ENCODE results near the gene AMHR2.

- TF ChIP-seq POLR2A (IDR thresholded peaks at IDR 0.05): peak in 1 of 2 donors; percentile 72
- peak; percentile 76 to 95 (median 86) for TF ChIP-seq CTCF (IDR thresholded peaks at IDR 0.05)
Observed at GRCh38 chr12:53451661-53452158, 28.1 kb downstream of the AMHR2 start, which contains the start of gene PCBP2.

Data from heart left ventricle (tissue), 13 donors.